ENCODE data around the gene LZIC. TPM values are rescaled to one million over a fixed set of nuclear protein-coding genes. Genes with fewer than 3 reads are reported as not detected.

LZIC gene
- total RNA-seq, 2 donors from 2014 or later = 21.9 to 27.9 TPM

- TF ChIP-seq CTCF (IDR thresholded peaks at IDR 0.05) = no peak
- Histone ChIP-seq H3K27ac (peak overlapping the region; percentile 53 to 59), H3K27me3 (replicated peaks; ENCODE audit: insufficient read depth) (no peaks in the 10 kb centered on the region), H3K4me1 (ENCODE audit: control insufficient read depth in 1 of 2, low read depth in 2 of 2) (peaks cover 14 to 33% of the 10 kb centered on the region in 2 donors), H3K9me3 (no peaks in the 10 kb centered on the region), H3K4me3 (peak overlapping the region; percentile 62), H3K36me3 (no peaks in the 10 kb centered on the region)
- no peak for ATAC-seq (ENCODE audit: insufficient number of reproducible peaks, low FRiP score, low read depth)
- no peak for DNase-seq (ENCODE audit: low spot score)
Measured at GRCh38 chr1:9901148-9902059, 41.8 kb downstream of the LZIC start.

- H3K36me3 ChIP-seq = no peaks in the 10 kb centered on the region
Measured at GRCh38 chr1:9900142-9901043, 42.8 kb downstream of the LZIC start.

DNA sequence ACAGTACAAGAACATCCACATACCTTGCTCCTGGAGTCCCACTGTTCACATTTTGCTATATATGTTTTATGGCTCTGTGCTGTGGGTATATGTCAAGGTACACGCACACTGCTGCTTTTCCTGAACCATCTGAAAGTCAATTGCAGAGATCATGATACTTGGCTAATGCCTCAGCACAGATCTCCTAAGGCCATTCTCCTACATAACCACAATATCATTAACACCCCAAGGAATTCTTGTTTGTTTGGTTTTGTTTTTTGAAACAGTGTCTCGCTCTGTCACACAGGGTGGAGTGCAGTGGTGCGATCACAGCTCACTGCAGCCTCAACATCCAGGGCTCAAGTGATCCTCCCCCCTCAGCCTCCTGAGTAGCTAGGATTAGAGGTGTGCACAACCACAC, 49.1 kb downstream of the LZIC start:
- ATAC-seq (ENCODE audit: insufficient number of reproducible peaks, low FRiP score, low read depth) = no peak
- no peak for DNase-seq (ENCODE audit: low spot score)
- Histone ChIP-seq H3K27ac (no peak overlapping the region), H3K36me3 (no peaks in the 10 kb centered on the region), H3K4me3 (no peak overlapping the region), H3K4me1 (ENCODE audit: control insufficient read depth in 1 of 2, low read depth in 2 of 2) (peaks cover 5 to 11% of the 10 kb centered on the region in 2 donors), H3K27me3 (replicated peaks; ENCODE audit: insufficient read depth) (no peaks in the 10 kb centered on the region), H3K9me3 (no peaks in the 10 kb centered on the region)
- TF ChIP-seq CTCF (IDR thresholded peaks at IDR 0.05) = no peak

More at GRCh38 chr1:9900142-9901043, 42.8 kb downstream of the LZIC start:
- peaks cover 14 to 33% of the 10 kb centered on the region in 2 donors for H3K4me1 ChIP-seq (ENCODE audit: control insufficient read depth in 1 of 2, low read depth in 2 of 2)
- DNase-seq (ENCODE audit: low spot score) (no peak), ATAC-seq (ENCODE audit: insufficient number of reproducible peaks, low FRiP score, low read depth) (peak; percentile 83)
- no peaks in the 10 kb centered on the region for H3K9me3 ChIP-seq
- peak; percentile 21 for TF ChIP-seq CTCF (IDR thresholded peaks at IDR 0.05)
- no peaks in the 10 kb centered on the region for H3K27me3 ChIP-seq (replicated peaks; ENCODE audit: insufficient read depth)
- peak overlapping the region; percentile 62 for H3K4me3 ChIP-seq
- H3K27ac ChIP-seq = peak overlapping the region; percentile 53 to 59

DNA sequence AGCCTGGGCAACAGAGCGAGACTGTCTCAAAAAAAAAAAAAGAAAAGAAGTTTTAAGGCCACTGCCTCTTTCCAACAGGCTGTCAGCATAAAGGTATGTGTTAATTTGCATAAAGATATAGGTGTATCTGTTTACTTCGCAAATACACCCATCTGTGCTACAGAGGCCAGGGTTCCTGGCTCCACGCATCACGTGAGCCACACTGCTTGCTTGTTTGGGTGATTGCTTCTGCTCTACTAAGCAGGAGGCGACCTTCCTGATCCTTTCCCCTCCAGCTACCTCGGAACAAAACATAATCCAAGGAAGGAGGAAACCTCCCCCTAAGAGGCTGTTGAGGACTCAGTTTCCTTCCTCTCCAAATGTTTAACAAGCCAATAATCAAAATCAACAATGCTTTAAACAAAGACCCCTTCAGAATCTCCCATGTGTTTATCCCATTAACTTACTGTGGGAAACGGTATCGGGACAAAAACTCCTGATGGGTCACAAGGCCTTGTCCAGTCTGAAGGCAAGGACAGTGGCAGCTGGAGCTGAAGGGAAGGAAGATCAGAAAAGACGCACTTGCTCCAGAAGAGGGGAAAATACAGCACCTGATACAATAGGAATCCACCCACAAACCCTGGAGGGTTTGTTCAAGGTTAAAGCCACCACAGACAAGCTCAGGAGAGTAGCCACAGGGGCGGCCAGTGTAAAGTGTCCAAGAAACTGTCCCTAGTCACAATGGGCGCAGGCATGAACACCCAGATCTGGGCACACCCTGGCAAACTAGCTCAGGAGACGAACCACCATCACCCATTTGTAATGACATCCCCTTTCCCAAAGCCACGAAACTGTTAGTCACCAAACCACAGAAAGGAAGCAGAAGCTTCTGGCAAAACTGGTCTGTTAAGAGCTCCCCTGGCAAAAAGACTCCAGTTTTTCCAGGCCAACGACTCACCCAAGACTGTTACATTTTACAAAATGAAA, 50.3 kb downstream of the LZIC start:
- Histone ChIP-seq H3K4me1 (ENCODE audit: control insufficient read depth in 1 of 2, low read depth in 2 of 2) (peaks cover 5 to 11% of the 10 kb centered on the region in 2 donors), H3K27me3 (replicated peaks; ENCODE audit: insufficient read depth) (no peaks in the 10 kb centered on the region), H3K4me3 (no peak overlapping the region), H3K36me3 (no peaks in the 10 kb centered on the region), H3K27ac (no peak overlapping the region), H3K9me3 (no peaks in the 10 kb centered on the region)
- TF ChIP-seq CTCF (IDR thresholded peaks at IDR 0.05) = no peak
- ATAC-seq (ENCODE audit: insufficient number of reproducible peaks, low FRiP score, low read depth) (no peak), DNase-seq (ENCODE audit: low spot score) (no peak)
